ENCODE measurements around the gene CDK9. TPM values are rescaled to one million over a fixed set of nuclear protein-coding genes. Genes with fewer than 3 reads are reported as not detected.

The CDK9 gene
- total and polyA plus RNA-seq, 2 experiments from 2014 or later: 139 to 162 TPM

GRCh38 chr9:127837346-127837745 is 51.5 kb downstream of the CDK9 start:
- Histone ChIP-seq H3K4me3 (no peak overlapping the region), H3K27ac (peak overlapping the region; percentile 88), H3K9me3 (ENCODE audit: low read depth) (no peaks in the 10 kb centered on the region), H3K27me3 (no peaks in the 10 kb centered on the region), H3K4me1 (ENCODE audit: low read depth) (peaks cover 34% of the 10 kb centered on the region), H3K36me3 (no peaks in the 10 kb centered on the region)
- DNase-seq (ENCODE audit: low read depth in 1 of 2, low spot score in 1 of 2): peak; percentile 37 to 43
- TF ChIP-seq CTCF (IDR thresholded peaks at IDR 0.05; ENCODE audit: low read depth, low read length): no peak

- DNase-seq (ENCODE audit: low read depth in 1 of 2, low spot score in 1 of 2): peak in 1 of 2 donors; percentile 94
- peak overlapping the region; percentile 66 for H3K27ac ChIP-seq
- no peaks in the 10 kb centered on the region for H3K9me3 ChIP-seq (ENCODE audit: low read depth)
- no peak overlapping the region for H3K4me3 ChIP-seq
- TF ChIP-seq CTCF (IDR thresholded peaks at IDR 0.05; ENCODE audit: low read depth, low read length): no peak
- no peaks in the 10 kb centered on the region for H3K36me3 ChIP-seq
- peaks cover 34% of the 10 kb centered on the region for H3K4me1 ChIP-seq (ENCODE audit: low read depth)
- H3K27me3 ChIP-seq: no peaks in the 10 kb centered on the region
Measured at GRCh38 chr9:127838375-127839078, 52.7 kb downstream of the CDK9 start.

Other genes with a start within 250 kb of the CDK9 start
- 19.8 and 95.5 TPM in 2 replicates for gene STXBP1, start 173.8 kb upstream of the CDK9 start, total RNA-seq
- 26.0 and 27.0 TPM in 2 replicates for gene STXBP1, start 173.8 kb upstream of the CDK9 start, polyA plus RNA-seq
- gene CFAP157, start 79.0 kb upstream of the CDK9 start, total RNA-seq: 0.81 and 0.86 TPM in 2 replicates
- gene CFAP157, start 79.0 kb upstream of the CDK9 start, polyA plus RNA-seq: 0.40 and 0.76 TPM in 2 replicates
- gene PTRH1, start 70.4 kb upstream of the CDK9 start, total RNA-seq: 23.7 and 24.4 TPM in 2 replicates
- gene PTRH1, start 70.4 kb upstream of the CDK9 start, polyA plus RNA-seq: 27.5 and 34.4 TPM in 2 replicates
- gene TTC16, start 70.0 kb upstream of the CDK9 start, total RNA-seq: 0.06 TPM in 1 of 2 replicates, not detected in the other
- gene TTC16, start 70.0 kb upstream of the CDK9 start, polyA plus RNA-seq: not detected in 2 replicates
- gene TOR2A, start 50.7 kb upstream of the CDK9 start, total RNA-seq: 22.8 and 29.2 TPM in 2 replicates
- 20.6 and 25.7 TPM in 2 replicates for gene TOR2A, start 50.7 kb upstream of the CDK9 start, polyA plus RNA-seq
- gene SH2D3C, start 7.4 kb upstream of the CDK9 start, total RNA-seq: 3.5 and 9.9 TPM in 2 replicates
- 3.7 and 9.4 TPM in 2 replicates for gene SH2D3C, start 7.4 kb upstream of the CDK9 start, polyA plus RNA-seq
- 112 and 123 TPM in 2 replicates for gene FPGS, start 16.8 kb downstream of the CDK9 start, total RNA-seq
- 78.3 and 111 TPM in 2 replicates for gene FPGS, start 16.8 kb downstream of the CDK9 start, polyA plus RNA-seq
- gene ENG, start 68.6 kb downstream of the CDK9 start, total RNA-seq: 6.9 and 15.8 TPM in 2 replicates
- gene ENG, start 68.6 kb downstream of the CDK9 start, polyA plus RNA-seq: 12.6 and 35.4 TPM in 2 replicates
- gene AK1, start 91.6 kb downstream of the CDK9 start, total RNA-seq: 174 and 175 TPM in 2 replicates
- 346 and 413 TPM in 2 replicates for gene AK1, start 91.6 kb downstream of the CDK9 start, polyA plus RNA-seq
- 49.4 and 73.4 TPM in 2 replicates for gene ST6GALNAC6, start 113.6 kb downstream of the CDK9 start, total RNA-seq
- gene ST6GALNAC6, start 113.6 kb downstream of the CDK9 start, polyA plus RNA-seq: 53.0 and 85.2 TPM in 2 replicates
- gene ST6GALNAC4, start 131.0 kb downstream of the CDK9 start, total RNA-seq: 66.2 and 119 TPM in 2 replicates
- gene ST6GALNAC4, start 131.0 kb downstream of the CDK9 start, polyA plus RNA-seq: 48.8 and 71.4 TPM in 2 replicates
- gene PIP5KL1, start 144.7 kb downstream of the CDK9 start, total RNA-seq: 0.89 and 1.7 TPM in 2 replicates
- gene PIP5KL1, start 144.7 kb downstream of the CDK9 start, polyA plus RNA-seq: 3.4 and 3.5 TPM in 2 replicates
- 26.1 and 35.6 TPM in 2 replicates for gene DPM2, start 151.8 kb downstream of the CDK9 start, total RNA-seq
- gene DPM2, start 151.8 kb downstream of the CDK9 start, polyA plus RNA-seq: 54.2 and 70.7 TPM in 2 replicates
- 20.9 and 25.6 TPM in 2 replicates for gene EEIG1, start 195.0 kb downstream of the CDK9 start, total RNA-seq
- gene EEIG1, start 195.0 kb downstream of the CDK9 start, polyA plus RNA-seq: 26.6 and 32.5 TPM in 2 replicates